Activated CD8-positive, alpha-beta T cell treated with anti-CD3 and anti-CD28 coated beads for 36 hours (primary cell): ENCODE results near the gene LIMA1. TPM values are rescaled to one million over a fixed set of nuclear protein-coding genes. Genes with fewer than 3 reads are reported as not detected.
"Not testable (repeated sequence)": the region's sequence is repeated elsewhere in the genome, so short reads cannot be mapped to it uniquely, and the experiment has no call there.

ENCODE experiments used
- ATAC-seq: fragments of 200-7000 bp; cut with Tn5 transposase; one replicate; pipeline ENCODE4 v1.10.0; 2021; ENCODE audit warnings: mild to moderate bottlenecking, moderate library complexity
- CTCF ChIA-PET: fragments of 350-600 bp; sonication (Branson Sonifier 250); formaldehyde crosslinking; loops from one replicate; lab custom pipeline; 2021; ENCODE audit warnings: antibody characterized with exemption; lab: Charles Lee
- POLR2A ChIA-PET: fragments of 350-600 bp; sonication (Branson Sonifier 250); formaldehyde crosslinking; loops from one replicate; lab custom pipeline; 2021; ENCODE audit warnings: antibody characterized with exemption; lab: Charles Lee
- DNase-seq: peaks from one replicate; pipeline ENCODE4 v3.0.0-alpha.2; 2020
- H3K27ac Mint-ChIP-seq: one replicate; pipeline ENCODE4 v1.8.0; 2021; ENCODE audit warnings: mild to moderate bottlenecking, mixed read lengths
- H3K27me3 Mint-ChIP-seq: one replicate; pipeline ENCODE4 v1.8.0; 2021; ENCODE audit warnings: mixed read lengths
- H3K36me3 Mint-ChIP-seq: one replicate; pipeline ENCODE4 v1.8.0; 2021; ENCODE audit warnings: low read depth, mixed read lengths
- H3K4me1 Mint-ChIP-seq: one replicate; pipeline ENCODE4 v1.8.0; 2021; ENCODE audit warnings: low read depth, mixed read lengths
- H3K4me3 Mint-ChIP-seq: one replicate; pipeline ENCODE4 v1.8.0; 2021; ENCODE audit warnings: mild to moderate bottlenecking, moderate library complexity, mixed read lengths
- H3K9me3 Mint-ChIP-seq: one replicate; pipeline ENCODE4 v1.8.0; 2021; ENCODE audit warnings: mixed read lengths
- CTCF ChIP-seq: fragments of 200-600 bp; IDR thresholded peaks from one replicate; pipeline ENCODE4 v1.8.0; 2022; ENCODE audit warnings: antibody characterized with exemption, mild to moderate bottlenecking
- intact Hi-C: fragments of 100-400 bp; cut with micrococcal nuclease; formaldehyde crosslinking; loops from one replicate; pipeline ENCODE4 v1.10.0; 2022
- total RNA-seq, 2 experiments: library from RNA; stranded (reverse); gene quantifications; one replicate each; pipeline ENCODE4 v1.2.3, GENCODE V29; 2021

Gene LIMA1
- 10 to 100 TPM; 44.2 to 45.5 TPM for total RNA-seq

- peak; percentile 95 for ATAC-seq
- CTCF ChIA-PET = interaction anchor here (1.0 to 2.5 kb wide), 11 partner anchors 10 to 416 kb away, joined by 3 to 22 read pairs (median 5); partner anchors contain the start of gene COX14
- peaks cover 22% of the 10 kb centered on the region for H3K4me1 Mint-ChIP-seq
Observed at GRCh38 chr12:50283229-50283923, at the start of gene LIMA1. Gene LIMA1, minus strand, starts transcription at chr12:50283520. Its CDS starts 34,769 bp downstream, at chr12:50248751.

GRCh38 chr12:50331745-50332144 lies 48.4 kb upstream of the LIMA1 start:
- Mint-ChIP-seq H3K9me3 (no peaks in the 10 kb centered on the region), H3K27ac (no peak overlapping the region), H3K4me1 (no peaks in the 10 kb centered on the region), H3K36me3 (no peaks in the 10 kb centered on the region), H3K27me3 (no peaks in the 10 kb centered on the region), H3K4me3 (no peak overlapping the region)
- no peak for TF ChIP-seq CTCF
- intact Hi-C loops = no loop called here
- no peak for ATAC-seq
- ChIA-PET POLR2A (no interaction called here), CTCF (interaction anchor here (0.7 to 1.2 kb wide), 5 partner anchors 21 to 413 kb away, joined by 3 to 4 read pairs (median 3); no protein-coding TSS in a partner anchor)
- DNase-seq = no peak

More at GRCh38 chr12:50283229-50283923, at the start of gene LIMA1:
- H3K4me3 Mint-ChIP-seq = peak within 1 kb of the TSS; percentile 88
- peak within 1 kb of the TSS; percentile 81 for H3K27ac Mint-ChIP-seq
- no peaks in the 10 kb centered on the region for H3K36me3 Mint-ChIP-seq
- POLR2A ChIA-PET = interaction anchor here (0.6 to 1.8 kb wide), 6 partner anchors 16 to 1164 kb away, joined by 3 to 7 read pairs (median 4); partner anchors contain the start of gene COX14
- peak; percentile 44 for TF ChIP-seq CTCF
- intact Hi-C loops = loop anchor here (5.0 kb wide), 1 partner anchor 61 kb away; no protein-coding TSS in a partner anchor
- no peaks in the 10 kb centered on the region for H3K9me3 Mint-ChIP-seq
- DNase-seq = peak; percentile 94
- H3K27me3 Mint-ChIP-seq = no peaks in the 10 kb centered on the region

- ATAC-seq, intact Hi-C loops, H3K4me1 Mint-ChIP-seq, H3K36me3 Mint-ChIP-seq, H3K4me3 Mint-ChIP-seq, H3K27ac Mint-ChIP-seq, H3K27me3 Mint-ChIP-seq, DNase-seq, H3K9me3 Mint-ChIP-seq: not testable (repeated sequence)
- POLR2A ChIA-PET = interaction anchor here (1.0 kb wide), 1 partner anchor 216 kb away, joined by 3 read pairs; the partner anchor contains the start of gene COX14
- CTCF ChIA-PET = interaction anchor here (1.0 kb wide), 1 partner anchor 153 kb away, joined by 3 read pairs; no protein-coding TSS in a partner anchor
Observed at GRCh38 chr12:50328664-50329063, 45.3 kb upstream of the LIMA1 start.

- CTCF ChIA-PET = interaction anchor here (1.4 kb wide), 1 partner anchor 12 kb away, joined by 3 read pairs; no protein-coding TSS in a partner anchor
- POLR2A ChIA-PET = no interaction called here
- no peak for TF ChIP-seq CTCF
- no peak overlapping the region for H3K27ac Mint-ChIP-seq
- intact Hi-C loops = no loop called here
- H3K9me3 Mint-ChIP-seq = no peaks in the 10 kb centered on the region
- no peaks in the 10 kb centered on the region for H3K27me3 Mint-ChIP-seq
- H3K36me3 Mint-ChIP-seq = no peaks in the 10 kb centered on the region
- no peak overlapping the region for H3K4me3 Mint-ChIP-seq
- no peak for ATAC-seq
- no peaks in the 10 kb centered on the region for H3K4me1 Mint-ChIP-seq
- no peak for DNase-seq
Observed at GRCh38 chr12:50326590-50327284, 43.4 kb upstream of the LIMA1 start.

- ATAC-seq = no peak
- Mint-ChIP-seq H3K27me3 (no peaks in the 10 kb centered on the region), H3K4me3 (no peak overlapping the region), H3K9me3 (no peaks in the 10 kb centered on the region), H3K4me1 (no peaks in the 10 kb centered on the region), H3K27ac (no peak overlapping the region), H3K36me3 (no peaks in the 10 kb centered on the region)
- intact Hi-C loops = no loop called here
- DNase-seq = no peak
- CTCF ChIA-PET = no interaction called here
- TF ChIP-seq CTCF = no peak
- POLR2A ChIA-PET = no interaction called here
Observed at GRCh38 chr12:50325890-50326391, 42.6 kb upstream of the LIMA1 start.

GRCh38 chr12:50324770-50325169 lies 41.5 kb upstream of the LIMA1 start:
- H3K27ac Mint-ChIP-seq, H3K4me3 Mint-ChIP-seq, H3K36me3 Mint-ChIP-seq, ATAC-seq, POLR2A ChIA-PET, CTCF ChIA-PET, H3K9me3 Mint-ChIP-seq, H3K27me3 Mint-ChIP-seq, DNase-seq, H3K4me1 Mint-ChIP-seq, intact Hi-C loops: not testable (repeated sequence)

GRCh38 chr12:50324077-50324476 lies 40.8 kb upstream of the LIMA1 start:
- ATAC-seq, H3K36me3 Mint-ChIP-seq, CTCF ChIA-PET, intact Hi-C loops, H3K27ac Mint-ChIP-seq, DNase-seq, H3K4me3 Mint-ChIP-seq, H3K9me3 Mint-ChIP-seq, POLR2A ChIA-PET, H3K27me3 Mint-ChIP-seq, H3K4me1 Mint-ChIP-seq: not testable (repeated sequence)
